Hippocampal formation (tissue), 2 donors: ENCODE measurements around the gene ZBTB20.
"Not testable (repeated sequence)": the region's sequence is repeated elsewhere in the genome, so short reads cannot be mapped to it uniquely, and the experiment has no call there.

Source experiments
- DNase-seq, 2 donors: peaks; one replicate each; lab custom pipeline; 2025; lab: John Stamatoyannopoulos, UW

ZBTB20 gene

GRCh38 chr3:115146418-115147328 lies at the start of gene ZBTB20:
Gene ZBTB20, minus strand, starts transcription at chr3:115147288.
- DNase-seq = peak; percentile 76 to 83

DNA sequence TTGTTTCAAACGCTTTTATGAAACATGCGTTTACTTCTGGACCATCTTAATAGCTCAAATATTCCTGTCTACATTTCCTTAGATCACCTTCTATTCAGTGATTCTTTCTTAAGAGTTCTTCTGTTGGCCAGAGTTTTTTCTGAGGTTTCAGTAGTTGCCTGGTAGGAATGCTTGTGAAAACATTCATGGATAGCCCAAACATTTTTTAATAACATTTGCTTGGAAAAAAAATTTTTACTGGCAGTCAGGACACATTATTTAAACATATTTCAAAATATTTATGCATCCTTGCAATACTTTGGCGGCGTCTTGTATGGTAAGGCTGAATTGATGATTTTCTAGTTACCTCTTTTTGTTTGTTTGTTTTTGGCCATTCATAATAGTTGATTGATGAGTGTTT lies 47.4 kb upstream of the ZBTB20 start:
- no peak for DNase-seq

DNA sequence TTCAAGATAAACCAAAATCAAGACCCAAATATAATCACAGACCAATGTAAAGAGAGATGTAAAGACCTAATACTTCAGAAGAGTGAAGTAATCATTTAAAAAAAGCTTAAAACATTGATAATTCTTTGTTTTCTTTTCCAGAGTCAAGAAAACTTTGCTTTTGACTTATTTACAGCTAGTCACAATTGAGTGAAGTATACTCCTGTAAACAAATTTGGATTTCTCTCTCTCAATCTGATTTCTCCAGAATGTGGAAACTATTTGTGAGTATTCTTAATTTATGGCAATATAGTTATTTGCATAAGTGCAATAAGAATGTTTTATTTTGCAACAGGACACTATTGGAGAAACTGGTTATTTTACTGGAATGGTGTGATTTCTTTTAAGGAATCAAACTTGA lies 43.7 kb upstream of the ZBTB20 start:
- DNase-seq = no peak

- DNase-seq = no peak
Measured at GRCh38 chr3:115187149-115187757, 40.2 kb upstream of the ZBTB20 start.

GRCh38 chr3:115186351-115187148 lies 39.5 kb upstream of the ZBTB20 start:
- no peak for DNase-seq

DNA sequence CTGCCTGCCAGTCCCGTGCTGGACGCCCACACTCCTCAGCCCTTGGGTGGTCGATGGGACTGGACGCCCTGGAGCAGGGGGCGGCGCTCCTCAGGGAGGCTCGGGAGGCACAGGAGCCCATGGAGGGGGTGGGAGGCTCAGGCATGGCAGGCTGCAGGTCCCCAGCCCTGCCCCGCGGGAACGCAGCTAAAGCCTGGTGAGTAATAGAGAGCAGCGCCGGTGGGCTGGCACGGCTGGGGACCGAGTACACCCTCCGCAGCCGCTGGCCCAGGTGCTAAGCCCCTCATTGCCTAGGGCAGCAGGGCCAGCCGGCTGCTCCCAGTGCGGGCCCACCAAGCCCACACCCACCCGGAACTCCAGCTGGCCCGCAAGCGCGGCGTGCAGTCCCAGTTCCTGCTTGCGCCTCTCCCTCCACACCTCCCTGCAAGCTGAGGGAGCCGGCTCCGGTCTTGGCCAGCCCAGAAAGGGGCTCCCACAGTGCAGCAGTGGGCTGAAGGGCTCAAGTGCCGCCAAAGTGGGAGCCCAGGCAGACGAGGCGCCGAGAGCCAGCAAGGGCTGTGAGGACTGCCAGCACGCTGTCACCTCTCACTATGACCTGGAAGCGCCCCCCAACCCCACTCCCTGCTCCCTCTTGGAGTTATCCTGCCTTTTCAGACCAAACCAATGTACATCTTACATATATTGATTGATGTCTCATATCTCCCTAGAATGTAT lies 37.9 kb upstream of the ZBTB20 start:
- not testable (repeated sequence) for DNase-seq

- DNase-seq = not testable (repeated sequence)
Measured at GRCh38 chr3:115178930-115179329, 31.8 kb upstream of the ZBTB20 start.

GRCh38 chr3:115169808-115170207 lies 22.7 kb upstream of the ZBTB20 start:
- peak in 1 of 2 donors; percentile 31 for DNase-seq

- DNase-seq = no peak
Measured at GRCh38 chr3:115165701-115166100, 18.6 kb upstream of the ZBTB20 start.

GRCh38 chr3:115165266-115165665 lies 18.2 kb upstream of the ZBTB20 start:
- DNase-seq = no peak

DNA sequence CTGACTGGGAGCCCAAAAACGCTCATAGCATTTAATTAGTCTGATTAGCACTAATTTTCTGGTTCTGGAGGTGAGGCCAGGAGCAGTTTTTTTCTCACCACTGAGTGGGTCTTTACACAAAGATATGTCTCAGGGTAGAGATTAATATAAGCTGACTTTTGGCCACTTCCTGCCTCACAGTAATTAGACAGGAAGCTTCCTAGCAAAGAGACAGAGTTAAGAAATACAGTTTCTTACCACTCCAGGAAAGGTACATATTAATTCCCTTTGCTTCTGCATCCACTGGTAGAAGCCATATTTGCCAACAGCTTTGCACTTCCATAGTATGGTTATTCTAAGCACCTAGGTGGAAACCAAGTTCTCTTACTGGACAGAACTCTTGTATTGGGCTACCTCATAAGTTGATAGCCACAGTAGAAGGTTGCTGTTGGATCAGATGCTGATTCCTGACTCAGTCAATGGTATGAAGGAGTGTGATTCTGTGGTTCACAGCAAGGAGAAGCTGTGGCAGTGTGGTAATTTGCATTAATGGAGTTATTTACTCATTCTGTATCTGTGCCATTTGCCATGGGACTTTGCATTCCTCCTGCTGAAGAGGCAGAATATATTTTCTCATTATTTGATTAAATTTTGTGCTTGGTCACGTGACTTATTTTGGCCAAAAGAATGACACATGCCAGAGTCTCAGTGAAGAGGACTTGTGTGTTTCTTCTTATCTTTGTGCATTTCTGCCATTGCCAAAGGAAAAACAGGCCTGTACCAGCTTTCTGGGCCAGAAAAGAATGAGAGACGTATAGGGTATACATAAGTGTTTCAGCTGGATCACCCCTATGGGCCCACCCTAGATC lies 17.5 kb upstream of the ZBTB20 start:
- DNase-seq = no peak

- DNase-seq = no peak
Measured at GRCh38 chr3:115162759-115163158, 15.7 kb upstream of the ZBTB20 start.

DNA sequence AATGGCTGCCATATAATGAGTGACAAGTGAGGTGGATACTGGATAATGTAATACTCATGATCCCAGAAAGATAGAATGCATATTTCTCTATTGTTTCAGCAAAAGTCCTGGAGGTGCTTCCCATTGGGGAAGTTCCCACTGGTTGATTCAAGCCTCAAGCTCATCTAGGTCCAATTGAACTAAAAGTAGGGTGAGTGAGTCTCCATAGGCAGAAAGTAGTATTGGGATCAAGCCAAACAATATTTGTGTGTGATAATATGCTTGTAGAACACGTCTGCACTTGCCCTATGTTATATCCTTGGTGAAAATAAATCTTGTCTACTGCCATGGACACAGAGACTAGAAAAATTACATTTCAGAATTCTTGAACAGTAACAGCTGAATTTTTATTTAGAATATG lies 14.8 kb upstream of the ZBTB20 start:
- DNase-seq = no peak

GRCh38 chr3:115161168-115161834 lies 14.2 kb upstream of the ZBTB20 start:
- DNase-seq = no peak

DNA sequence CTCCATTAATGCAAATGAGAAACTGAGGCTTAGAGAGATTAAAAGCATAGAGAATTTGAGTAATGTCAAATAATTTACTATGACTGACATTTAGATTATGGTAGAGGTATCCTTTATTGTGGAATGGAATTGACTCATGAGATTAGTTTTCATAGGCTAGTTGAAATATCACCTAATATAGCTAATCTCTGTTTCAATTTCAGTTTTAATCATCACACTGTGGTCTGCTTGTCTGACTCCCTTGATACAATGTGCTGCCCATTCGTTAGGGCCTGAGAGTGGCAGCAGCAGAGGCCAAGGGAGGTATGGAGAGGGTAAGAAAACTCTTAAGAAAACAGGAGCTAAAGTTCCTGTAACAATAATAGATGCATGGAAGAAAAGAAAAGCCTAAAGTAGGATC lies 13.2 kb upstream of the ZBTB20 start:
- no peak for DNase-seq

DNA sequence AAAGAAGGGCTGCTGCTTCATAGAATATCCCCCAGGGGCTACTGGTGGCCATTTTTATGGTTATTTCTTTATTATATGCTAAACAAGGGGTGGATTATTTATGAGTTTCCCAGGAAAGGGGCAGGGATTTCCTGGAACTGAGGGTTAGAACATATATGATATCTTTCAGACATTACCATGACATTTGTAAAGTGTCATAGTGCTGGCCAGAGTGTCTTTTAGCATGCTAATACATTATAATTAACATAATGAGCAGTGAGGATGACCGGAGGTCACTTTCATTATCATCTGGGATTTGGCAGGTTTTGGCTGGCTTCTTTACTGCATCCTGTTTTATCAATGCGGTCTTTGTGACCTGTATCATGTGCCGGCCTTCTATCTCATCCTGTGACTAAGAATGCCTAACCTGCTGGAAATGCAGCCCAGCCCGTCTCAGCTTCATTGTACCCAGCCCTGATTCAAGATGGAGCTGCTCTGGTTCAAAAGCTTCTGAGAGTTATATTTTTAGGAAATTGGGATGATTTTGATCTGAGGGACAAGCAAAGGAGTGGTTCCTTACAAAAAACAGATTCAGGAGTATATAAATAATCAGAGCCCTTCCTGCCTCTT lies 9.1 kb upstream of the ZBTB20 start:
- DNase-seq = no peak

DNA sequence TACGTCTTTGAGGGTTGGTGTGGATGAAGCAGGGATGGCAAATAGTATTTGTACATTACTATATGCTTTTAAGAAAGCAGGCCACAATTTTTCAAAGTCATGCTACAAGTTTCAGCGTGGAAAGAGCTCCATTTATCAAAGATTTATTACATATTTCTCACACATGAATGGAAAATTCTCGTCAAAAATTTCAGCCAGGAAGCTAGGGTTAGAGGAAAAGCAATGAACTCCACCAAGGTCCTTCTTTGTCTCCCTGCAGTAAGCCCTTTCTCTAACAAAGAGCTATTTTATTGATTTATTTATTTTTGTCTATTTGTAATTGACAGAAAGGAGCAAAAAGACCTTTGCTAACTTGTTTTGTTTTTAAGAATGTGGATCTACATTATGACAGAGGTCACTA lies 7.5 kb upstream of the ZBTB20 start:
- no peak for DNase-seq

DNA sequence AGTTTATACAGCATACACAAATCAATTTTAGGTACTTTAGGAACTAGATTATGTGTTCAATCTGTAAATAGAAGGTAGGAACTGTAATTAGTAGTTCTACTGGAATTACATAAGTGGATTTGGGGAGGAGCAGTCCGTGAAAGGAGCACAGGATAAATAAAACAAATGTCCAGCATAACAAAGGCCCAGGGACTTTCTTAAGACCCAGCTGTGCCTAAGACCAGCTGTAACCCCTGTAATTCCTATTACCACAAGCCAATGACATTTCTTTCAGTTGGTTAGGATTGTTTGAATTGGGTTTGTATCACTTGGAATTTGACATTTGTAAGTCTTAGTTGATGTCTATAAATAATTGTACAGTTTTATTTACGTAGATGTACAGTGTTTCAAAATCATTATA lies 4.8 kb upstream of the ZBTB20 start:
- no peak for DNase-seq

DNA sequence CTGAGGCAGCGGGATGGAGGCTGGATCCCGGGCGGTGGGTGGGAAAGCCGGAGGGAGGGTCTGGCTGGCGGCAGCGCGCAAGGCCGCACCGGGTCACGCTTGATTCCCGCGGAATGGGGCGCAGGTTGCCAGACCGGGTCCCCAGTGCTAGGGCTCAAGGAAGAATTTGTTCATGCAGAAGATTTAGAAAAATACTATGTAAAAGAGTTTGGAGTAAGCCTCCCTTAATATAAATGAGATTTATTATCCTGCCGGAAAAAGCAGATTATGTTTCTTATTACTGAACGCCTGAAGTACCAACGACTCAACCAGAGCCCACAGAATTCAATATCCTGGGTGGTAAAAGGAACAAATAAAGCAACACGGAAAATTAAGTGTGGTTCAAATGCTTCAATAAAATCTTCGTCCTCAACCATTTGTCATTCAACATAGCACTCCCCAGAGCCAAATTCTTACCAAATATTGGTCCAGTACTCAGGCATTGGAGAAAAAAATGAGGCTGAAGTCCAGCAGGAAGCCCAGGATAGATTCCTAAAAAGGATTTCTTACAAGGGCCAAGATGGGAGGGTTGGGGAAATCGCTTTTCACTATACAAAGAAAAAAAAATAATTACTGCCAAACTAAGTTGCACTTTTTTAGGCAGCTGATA lies 1.2 kb upstream of the ZBTB20 start:
- DNase-seq = no peak
